Heart left ventricle (tissue), 16 donors: ENCODE measurements around the gene ODAD4. TPM values are rescaled to one million over a fixed set of nuclear protein-coding genes. Genes with fewer than 3 reads are reported as not detected.
A peak's percentile ranks its signal among the peaks of the same experiment; 100 is the strongest.
"Not testable (repeated sequence)": the region's sequence is repeated elsewhere in the genome, so short reads cannot be mapped to it uniquely, and the experiment has no call there.

Experiments used
- ATAC-seq, 4 donors: fragments of 200-7000 bp; cut with Tn5 transposase; one replicate each; pipeline ENCODE4 v1.9.1; 2020 to 2022; ENCODE audit warnings: moderate library complexity in 4 of 4, mild to moderate bottlenecking in 3 of 4, moderate number of reproducible peaks in 1 of 4
- DNase-seq, 5 donors: peaks; one replicate each; pipeline ENCODE4 v3.0.0-alpha.2; 2020
- H3K27ac ChIP-seq, 12 donors: fragments of 200-600 bp; sonication (generic) in 4 of 12; one replicate each; pipeline versions ENCODE4 v1.5.0 to v1.8.0; 2016 to 2022; ENCODE audit warnings: mild to moderate bottlenecking in 2 of 12
- H3K27me3 ChIP-seq, 9 donors: fragments of 200-600 bp; sonication (generic) in 2 of 9; one replicate each; pipeline versions ENCODE4 v1.5.1 to v1.8.0; 2016 to 2022; ENCODE audit warnings: mild to moderate bottlenecking in 3 of 9
- H3K36me3 ChIP-seq, 9 donors: fragments of 200-600 bp; sonication (generic) in 2 of 9; one replicate each; pipeline versions ENCODE4 v1.5.0 to v1.8.0; 2018 to 2022; ENCODE audit warnings: mild to moderate bottlenecking in 2 of 9
- H3K4me1 ChIP-seq, 12 donors: fragments of 200-600 bp; sonication (generic) in 4 of 12; one replicate each; pipeline versions ENCODE4 v1.5.0 to v1.8.0; 2016 to 2022; ENCODE audit warnings: mild to moderate bottlenecking in 3 of 12
- H3K4me3 ChIP-seq, 12 donors: fragments of 200-600 bp; sonication (generic) in 4 of 12; one replicate each; pipeline versions ENCODE4 v1.5.0 to v1.8.0; 2017 to 2022; ENCODE audit warnings: mild to moderate bottlenecking in 9 of 12, moderate library complexity in 4 of 12
- H3K9me3 ChIP-seq, 12 donors: fragments of 200-600 bp; sonication (generic) in 4 of 12; one replicate each; pipeline versions ENCODE4 v1.5.0 to v1.8.0; 2016 to 2022; ENCODE audit warnings: mild to moderate bottlenecking in 1 of 12
- POLR2A ChIP-seq, 2 donors: fragments of 450-650 bp; IDR thresholded peaks; one replicate each; pipeline ENCODE4 v1.6.1; 2017; ENCODE audit warnings: antibody characterized with exemption in 2 of 2, mild to moderate bottlenecking in 2 of 2, moderate library complexity in 2 of 2
- WGBS, 4 donors: extraction: QIAGEN DNeasy Blood & Tissue Kit in 2 of 4; methylation state at CpG; one replicate each; pipeline versions ENCODE4 v1.1.5 to v1.1.7; 2013 to 2018; 5-methylcytosine and 5-hydroxymethylcytosine counted together
- intact Hi-C, 10 donors: fragments of 100-400 bp; cut with DNase I; formaldehyde crosslinking; loops; one replicate each; pipeline versions ENCODE4 v1.11.1 to v1.14.2; 2022
- polyA plus RNA-seq, 2 donors: library from polyadenylated mRNA; stranded (reverse); fragments of 200-250 nt; gene quantifications; one replicate each; pipeline ENCODE4 v1.2.3, GENCODE V29; 2013
- total RNA-seq, 9 donors: library from RNA; depleted of rRNA in 2 of 9; stranded (reverse); fragments of >200 nt in 2 of 9; fragmentation: NEBNext Ultra II Directional in 3 of 9; extraction: Animal tissue kit (Norgen Biotek cat#: 25700) in 3 of 9; gene quantifications; one replicate each; pipeline versions ENCODE4 v1.1.0 to v1.2.4, GENCODE V29; 2016 to 2023
- TF ChIP-seq, protein P1 (sequence below), 12 donors: fragments of 200-600 bp; sonication (generic) in 4 of 12; IDR thresholded peaks; one replicate each; pipeline versions ENCODE4 v1.5.0 to v1.8.0; 2018 to 2022; ENCODE audit warnings: antibody characterized with exemption in 12 of 12, mild to moderate bottlenecking in 5 of 12
- donor health status: ischemic (EF 13 %, LVEDD 7.1; RV severe dilation, severe dysfunction).
- donor health status: healthy with polysubstance abuse.
- donor health status: DM: no; HTN: yes; CAD: no.
- donor health status: DM: no; HTN: no; CAD: no.
- donor health status: ischemic (EF 25% LVEDD 6.9; RV normal size, moderate dysfunction).
- donor health status: ischemic (EF 25% LVEDD 5.7; RV mildly dilated, moderate dysfunction).
- donor health status: healthy.
- donor health status: DM: yes; HTN: yes; CAD: no.
- donor health status: ischemic (EF 35%, LVEDD 5.7; RV mildly dilated, moderate dysfunction).
- donor health status: nonischemic (EF 11% LVEDD 7.7; RV severe dilation, severe dysfunction).
- donor health status: DM: yes; HTN: yes; CAD: no.
- donor health status: PGD.
- donor health status: ischemic (EF 29% LVEDD 5.4; RV normal size, mild dysfunction).
- donor health status: nonischemic (EF 23%, LVEDD 6.1; RV moderate dilation, normal function).

ODAD4 gene
- total and polyA plus RNA-seq, 11 donors, result 0.38 to 1.2 (median 0.73) TPM; not detected in 1

- peaks cover 3 to 93% (median 64%) of the 10 kb centered on the region in 12 donors for H3K4me1 ChIP-seq
- H3K4me3 ChIP-seq, result no peak overlapping the region
- no peak for TF ChIP-seq POLR2A (IDR thresholded peaks at IDR 0.05)
- TF ChIP-seq, protein P1, sequence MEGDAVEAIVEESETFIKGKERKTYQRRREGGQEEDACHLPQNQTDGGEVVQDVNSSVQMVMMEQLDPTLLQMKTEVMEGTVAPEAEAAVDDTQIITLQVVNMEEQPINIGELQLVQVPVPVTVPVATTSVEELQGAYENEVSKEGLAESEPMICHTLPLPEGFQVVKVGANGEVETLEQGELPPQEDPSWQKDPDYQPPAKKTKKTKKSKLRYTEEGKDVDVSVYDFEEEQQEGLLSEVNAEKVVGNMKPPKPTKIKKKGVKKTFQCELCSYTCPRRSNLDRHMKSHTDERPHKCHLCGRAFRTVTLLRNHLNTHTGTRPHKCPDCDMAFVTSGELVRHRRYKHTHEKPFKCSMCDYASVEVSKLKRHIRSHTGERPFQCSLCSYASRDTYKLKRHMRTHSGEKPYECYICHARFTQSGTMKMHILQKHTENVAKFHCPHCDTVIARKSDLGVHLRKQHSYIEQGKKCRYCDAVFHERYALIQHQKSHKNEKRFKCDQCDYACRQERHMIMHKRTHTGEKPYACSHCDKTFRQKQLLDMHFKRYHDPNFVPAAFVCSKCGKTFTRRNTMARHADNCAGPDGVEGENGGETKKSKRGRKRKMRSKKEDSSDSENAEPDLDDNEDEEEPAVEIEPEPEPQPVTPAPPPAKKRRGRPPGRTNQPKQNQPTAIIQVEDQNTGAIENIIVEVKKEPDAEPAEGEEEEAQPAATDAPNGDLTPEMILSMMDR (IDR thresholded peaks at IDR 0.05), result no peak
- 90 to 97% (median 95%) methylated on average over 3 of the region's 3 CpGs for WGBS, 4 donors
- intact Hi-C loops, result loop anchor here in 1 of 10 donors (5.0 kb wide), 1 partner anchor 44 kb away; the partner anchor contains the start of gene CNP
- peaks cover 0 to 25% (median 0%) of the 10 kb centered on the region in 9 donors for H3K36me3 ChIP-seq
- peak overlapping the region in 3 of 12 donors; percentile 3 to 77 (median 18) for H3K27ac ChIP-seq
- H3K9me3 ChIP-seq, result no peaks in the 10 kb centered on the region
- no peaks in the 10 kb centered on the region for H3K27me3 ChIP-seq
- ATAC-seq, result no peak
- DNase-seq, result no peak
Measured at GRCh38 chr17:42010898-42011516, 80.6 kb downstream of the ODAD4 start.

DNA sequence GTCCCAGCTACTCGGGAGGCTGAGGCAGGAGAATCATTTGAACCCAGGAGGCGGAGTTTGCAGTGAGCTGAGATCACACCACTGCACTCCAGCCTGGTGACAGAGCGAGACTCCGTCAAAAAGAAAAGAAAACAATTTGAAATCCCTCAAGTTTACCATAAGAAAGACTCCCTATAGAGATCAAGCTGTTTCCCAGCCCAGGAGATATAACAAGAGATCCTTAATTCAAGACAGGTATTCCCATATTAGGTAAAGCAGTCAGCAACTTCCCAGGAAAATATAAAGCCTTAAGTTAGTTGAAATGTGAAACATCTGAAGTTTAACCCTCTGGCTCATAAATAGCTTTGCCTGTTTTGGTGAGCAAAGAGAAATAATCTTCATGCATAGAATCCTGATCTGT, 81.9 kb downstream of the ODAD4 start:
- Histone ChIP-seq H3K36me3 (peaks cover 0 to 22% (median 0%) of the 10 kb centered on the region in 9 donors), H3K4me1 (peaks cover 6 to 89% (median 64%) of the 10 kb centered on the region in 12 donors)
- not testable (repeated sequence) for ATAC-seq, DNase-seq, H3K27me3 ChIP-seq, H3K27ac ChIP-seq, H3K4me3 ChIP-seq, H3K9me3 ChIP-seq
- intact Hi-C loops, result loop anchor here in 1 of 10 donors (5.0 kb wide), 1 partner anchor 45 kb away; the partner anchor contains the start of gene CNP
- WGBS, 4 donors, result 81 to 86% (median 83%) methylated on average over 4 of the region's 4 CpGs

DNA sequence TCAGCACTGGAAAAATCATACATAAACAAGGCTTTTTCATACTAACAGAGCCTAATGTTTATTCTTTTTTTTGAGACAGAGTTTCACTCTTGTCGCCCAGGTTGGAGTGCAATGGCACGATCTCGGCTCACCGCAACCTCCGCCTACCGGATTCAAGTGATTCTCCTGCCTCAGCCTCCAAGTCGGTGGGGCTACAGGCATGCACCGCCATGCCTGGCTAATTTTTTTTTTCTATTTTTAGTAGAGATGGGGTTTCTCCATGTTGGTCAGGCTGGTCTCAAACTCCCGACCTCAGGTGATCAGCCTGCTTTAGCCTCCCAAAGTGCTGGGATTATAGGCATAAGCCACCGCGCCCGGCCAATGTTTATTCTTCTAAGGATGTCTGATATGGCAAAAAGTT, 83.3 kb downstream of the ODAD4 start:
- not testable (repeated sequence) for H3K27me3 ChIP-seq, H3K9me3 ChIP-seq, H3K4me3 ChIP-seq, DNase-seq, ATAC-seq
- H3K27ac ChIP-seq, result peak overlapping the region in 2 of 12 donors; percentile 26 to 38
- intact Hi-C loops, result loop anchor here in 1 of 10 donors (5.0 kb wide), 1 partner anchor 46 kb away; the partner anchor contains the start of gene CNP
- WGBS, 4 donors, result 93 to 94% (median 93%) methylated on average over 12 of the region's 12 CpGs
- H3K4me1 ChIP-seq, result peaks cover 6 to 83% (median 64%) of the 10 kb centered on the region in 12 donors
- peaks cover 0 to 13% (median 0%) of the 10 kb centered on the region in 9 donors for H3K36me3 ChIP-seq

Other genes starting within 250 kb of the ODAD4 start
- gene EIF1, start 241.7 kb upstream of the ODAD4 start, total RNA-seq, result 1,000 to 10,000 TPM in 6 of 9 donors, 100 to 1,000 TPM in 3; 402 to 1,338 (median 1,177) TPM
- gene EIF1, start 241.7 kb upstream of the ODAD4 start, polyA plus RNA-seq, result 1,000 to 10,000 TPM in 1 of 2 donors, 100 to 1,000 TPM in 1; 911 to 1,001 TPM
- not detected for gene GAST, start 218.3 kb upstream of the ODAD4 start, total RNA-seq
- not detected for gene GAST, start 218.3 kb upstream of the ODAD4 start, polyA plus RNA-seq
- under 1 TPM in 4 of 9 donors, not detected in 5; 0.07 to 0.35 (median 0.10) TPM for gene HAP1, start 196.0 kb upstream of the ODAD4 start, total RNA-seq
- gene HAP1, start 196.0 kb upstream of the ODAD4 start, polyA plus RNA-seq, result under 1 TPM in 1 of 2 donors, not detected in 1; 0.10 TPM
- gene JUP, start 143.9 kb upstream of the ODAD4 start, total RNA-seq, result 100 to 1,000 TPM; 143 to 503 (median 166) TPM
- 100 to 1,000 TPM in 1 of 2 donors, 10 to 100 TPM in 1; 94.6 to 148 TPM for gene JUP, start 143.9 kb upstream of the ODAD4 start, polyA plus RNA-seq
- 10 to 100 TPM in 1 of 9 donors, 1 to 10 TPM in 8; 2.2 to 10.1 (median 5.3) TPM for gene P3H4, start 118.7 kb upstream of the ODAD4 start, total RNA-seq
- gene P3H4, start 118.7 kb upstream of the ODAD4 start, polyA plus RNA-seq, result 1 to 10 TPM; 4.2 to 9.4 TPM
- 10 to 100 TPM in 5 of 9 donors, 1 to 10 TPM in 4; 6.5 to 40.4 (median 12.5) TPM for gene FKBP10, start 117.6 kb upstream of the ODAD4 start, total RNA-seq
- gene FKBP10, start 117.6 kb upstream of the ODAD4 start, polyA plus RNA-seq, result 10 to 100 TPM; 11.4 to 25.2 TPM
- 10 to 100 TPM; 16.0 to 26.7 (median 24.1) TPM for gene NT5C3B, start 94.4 kb upstream of the ODAD4 start, total RNA-seq
- gene NT5C3B, start 94.4 kb upstream of the ODAD4 start, polyA plus RNA-seq, result 10 to 100 TPM; 30.0 to 50.9 TPM
- under 1 TPM in 1 of 9 donors, not detected in 8; 0.10 TPM for gene KLHL10, start 92.8 kb upstream of the ODAD4 start, total RNA-seq
- under 1 TPM in 1 of 2 donors, not detected in 1; 0.08 TPM for gene KLHL10, start 92.8 kb upstream of the ODAD4 start, polyA plus RNA-seq
- 1 to 10 TPM; 2.3 to 5.9 (median 3.6) TPM for gene KLHL11, start 65.2 kb upstream of the ODAD4 start, total RNA-seq
- gene KLHL11, start 65.2 kb upstream of the ODAD4 start, polyA plus RNA-seq, result 1 to 10 TPM; 1.1 to 1.9 TPM
- gene ACLY, start 11.7 kb upstream of the ODAD4 start, total RNA-seq, result 10 to 100 TPM; 18.2 to 55.5 (median 34.7) TPM
- 10 to 100 TPM in 1 of 2 donors, 1 to 10 TPM in 1; 8.3 to 39.7 TPM for gene ACLY, start 11.7 kb upstream of the ODAD4 start, polyA plus RNA-seq
- 10 to 100 TPM; 23.3 to 49.1 (median 27.5) TPM for gene CNP, start 36.2 kb downstream of the ODAD4 start, total RNA-seq
- 10 to 100 TPM; 19.3 to 31.6 TPM for gene CNP, start 36.2 kb downstream of the ODAD4 start, polyA plus RNA-seq
- 10 to 100 TPM; 42.5 to 96.5 (median 70.5) TPM for gene DNAJC7, start 86.8 kb downstream of the ODAD4 start, total RNA-seq
- 100 to 1,000 TPM in 1 of 2 donors, 10 to 100 TPM in 1; 83.5 to 103 TPM for gene DNAJC7, start 86.8 kb downstream of the ODAD4 start, polyA plus RNA-seq
- gene NKIRAS2, start 89.5 kb downstream of the ODAD4 start, total RNA-seq, result 10 to 100 TPM; 50.6 to 78.9 (median 52.8) TPM
- gene NKIRAS2, start 89.5 kb downstream of the ODAD4 start, polyA plus RNA-seq, result 10 to 100 TPM; 66.7 to 73.0 TPM
- gene C17orf113, start 120.0 kb downstream of the ODAD4 start, total RNA-seq, result 1 to 10 TPM in 2 of 9 donors, under 1 TPM in 7; 0.28 to 1.2 (median 0.72) TPM
- gene C17orf113, start 120.0 kb downstream of the ODAD4 start, polyA plus RNA-seq, result under 1 TPM; 0.24 to 0.72 TPM
- gene ZNF385C, start 167.9 kb downstream of the ODAD4 start, total RNA-seq, result under 1 TPM in 6 of 9 donors, not detected in 3; 0.14 to 0.38 (median 0.22) TPM
- under 1 TPM; 0.06 to 0.11 TPM for gene ZNF385C, start 167.9 kb downstream of the ODAD4 start, polyA plus RNA-seq
- 10 to 100 TPM in 1 of 9 donors, 1 to 10 TPM in 8; 1.9 to 17.3 (median 3.7) TPM for gene DHX58, start 182.1 kb downstream of the ODAD4 start, total RNA-seq
- gene DHX58, start 182.1 kb downstream of the ODAD4 start, polyA plus RNA-seq, result 1 to 10 TPM; 1.8 to 4.9 TPM
- gene KAT2A, start 190.8 kb downstream of the ODAD4 start, total RNA-seq, result 10 to 100 TPM in 8 of 9 donors, 1 to 10 TPM in 1; 6.9 to 17.6 (median 14.8) TPM
- gene KAT2A, start 190.8 kb downstream of the ODAD4 start, polyA plus RNA-seq, result 10 to 100 TPM; 15.3 to 33.0 TPM
- not detected for gene HSPB9, start 192.2 kb downstream of the ODAD4 start, total RNA-seq
- not detected for gene HSPB9, start 192.2 kb downstream of the ODAD4 start, polyA plus RNA-seq
- 10 to 100 TPM; 30.9 to 99.1 (median 48.2) TPM for gene RAB5C, start 224.4 kb downstream of the ODAD4 start, total RNA-seq
- gene RAB5C, start 224.4 kb downstream of the ODAD4 start, polyA plus RNA-seq, result 10 to 100 TPM; 29.0 to 90.9 TPM